ENCODE results near the gene STUM. TPM values are rescaled to one million over a fixed set of nuclear protein-coding genes. Genes with fewer than 3 reads are reported as not detected.
A peak's percentile ranks its signal among the peaks of the same experiment; 100 is the strongest.

The STUM gene
- total and polyA plus RNA-seq, 2 of the 8 experiments (the other 6 are each of a cell fraction or from before 2014, with no cell fraction given): 0.76 to 1.2 TPM

- Histone ChIP-seq H2BK15ac (ENCODE audit: low read length) (no peak overlapping the region), H3K23ac (ENCODE audit: insufficient read length) (no peak overlapping the region)
- WGBS, 2 experiments (ENCODE audit: extremely low coverage in 1 of 2, insufficient coverage in 1 of 2, insufficient read length in 1 of 2, insufficient replicate concordance in 2 of 2, low coverage in 1 of 2, low lambda C conversion rate in 2 of 2, missing lambda C conversion rate in 1 of 2): 87 to 100% methylated on average over 3 to 23 of the region's 23 CpGs
- no peak for TF ChIP-seq ATF3 (IDR thresholded peaks at IDR 0.05; ENCODE audit: insufficient read depth, low read depth, low read length)
- TF ChIP-seq RNF2 (IDR thresholded peaks at IDR 0.05; ENCODE audit: borderline replicate concordance, low read depth, low read length, missing control alignments, poor library complexity, severe bottlenecking): no peak
- TF ChIP-seq TAF7 (optimal IDR thresholded peaks at IDR 0.05; ENCODE audit: borderline replicate concordance, low read depth, low read length): no peak
- no peak for TF ChIP-seq KDM4A (IDR thresholded peaks at IDR 0.05; ENCODE audit: low read depth, low read length, severe bottlenecking)
- TF ChIP-seq CTBP2 (IDR thresholded peaks at IDR 0.05; ENCODE audit: borderline replicate concordance, insufficient read depth, insufficient read length, low read length): no peak
- TF ChIP-seq GABPA (IDR thresholded peaks at IDR 0.05; ENCODE audit: borderline replicate concordance, insufficient read depth, low read length): no peak
- TF ChIP-seq SIRT6 (IDR thresholded peaks at IDR 0.05; ENCODE audit: low read length): no peak
- TF ChIP-seq GTF2F1 (IDR thresholded peaks at IDR 0.05; ENCODE audit: borderline replicate concordance, low read depth, low read length): no peak
- TF ChIP-seq SIX5 (IDR thresholded peaks at IDR 0.05; ENCODE audit: low read depth, low read length): no peak
- no peak for TF ChIP-seq EP300 (IDR thresholded peaks at IDR 0.05; ENCODE audit: borderline replicate concordance in 1 of 2, low read depth in 2 of 2, low read length in 2 of 2)
- no peak for TF ChIP-seq TBP (IDR thresholded peaks at IDR 0.05; ENCODE audit: low read depth, low read length)
Measured at GRCh38 chr1:226640321-226641136, 92.0 kb downstream of the STUM start.

More at GRCh38 chr1:226640321-226641136, 92.0 kb downstream of the STUM start:
- H3K9ac ChIP-seq (replicated peaks in 1 of 4; ENCODE audit: extremely low read depth in 1 of 4, low read depth in 3 of 4, low read length in 3 of 4): no peak overlapping the region
- no peak for DNase-seq (ENCODE audit: low read depth in 1 of 2, low spot score in 2 of 2)
- no peaks in the 10 kb centered on the region for H3K36me3 ChIP-seq (ENCODE audit: control insufficient read depth in 2 of 4, insufficient read depth in 4 of 4, low read length in 3 of 4)
- H2BK5ac ChIP-seq (ENCODE audit: low read depth, low read length): no peak overlapping the region
- no peaks in the 10 kb centered on the region for H3K79me1 ChIP-seq (ENCODE audit: low read depth, low read length)
- H3K9me3 ChIP-seq (ENCODE audit: insufficient read depth in 2 of 2, low read depth in 1 of 2, low read length in 1 of 2): no peaks in the 10 kb centered on the region
- H4K91ac ChIP-seq (replicated peaks; ENCODE audit: insufficient read length, low read length): no peak overlapping the region
- H2AK5ac ChIP-seq (ENCODE audit: low read depth, low read length): no peak overlapping the region
- no peak overlapping the region for H3K4me2 ChIP-seq (ENCODE audit: insufficient read depth in 1 of 2, low read depth in 2 of 2, low read length in 2 of 2)
- peaks cover 0 to 8% (median 4%) of the 10 kb centered on the region in 4 experiments; a peak in 5 of 7 replicates for H3K4me1 ChIP-seq (replicated peaks in 1 of 4; ENCODE audit: control insufficient read depth in 3 of 4, insufficient read depth in 4 of 4, low read length in 3 of 4)
- H4K8ac ChIP-seq (ENCODE audit: extremely low read depth, insufficient read depth, low read length): 0 out of 2 replicates have a peak overlapping the region, but pooled peaks have one; percentile 4
- no peak for FAIRE-seq
- H3K79me2 ChIP-seq (ENCODE audit: control insufficient read depth in 1 of 2, insufficient read depth in 2 of 2, low read length in 2 of 2): no peaks in the 10 kb centered on the region
- H3K27ac ChIP-seq (ENCODE audit: low read depth, low read length): no peak overlapping the region
- no peak overlapping the region for H2BK12ac ChIP-seq (ENCODE audit: low read depth, low read length)
- no peak overlapping the region for H3K56ac ChIP-seq (replicated peaks; ENCODE audit: insufficient read length, low read depth, low read length)
- peaks cover 2% of the 10 kb centered on the region; the same call in 1 of the 2 replicates for H3K23me2 ChIP-seq (ENCODE audit: low read depth, low read length)
- POLR2A ChIA-PET (ENCODE audit: partially characterized antibody): no interaction called here
- no peak overlapping the region for H2AFZ ChIP-seq (ENCODE audit: low read length)
- CTCF ChIA-PET (ENCODE audit: partially characterized antibody): interaction anchor here (1.0 to 2.6 kb wide), 12 partner anchors 11 to 237 kb away, joined by 3 to 13 read pairs (median 3); partner anchors contain the start of gene STUM
- H2BK20ac ChIP-seq (ENCODE audit: low read length): no peak overlapping the region
- no peak overlapping the region for H2BK120ac ChIP-seq (replicated peaks; ENCODE audit: low read depth, low read length)
- H3K18ac ChIP-seq (ENCODE audit: extremely low read depth, low read length): no peak overlapping the region
- H3K4me3 ChIP-seq (ENCODE audit: extremely low read depth in 1 of 4, insufficient read depth in 2 of 4, low read depth in 3 of 4, low read length in 4 of 4): no peak overlapping the region
- H3K4ac ChIP-seq (replicated peaks; ENCODE audit: insufficient read length, low read depth, low read length): no peak overlapping the region
- H3K14ac ChIP-seq (ENCODE audit: insufficient read length): no peak overlapping the region
- H3K27me3 ChIP-seq (replicated peaks in 1 of 4; ENCODE audit: control insufficient read depth in 3 of 4, extremely low read depth in 1 of 4, insufficient read depth in 3 of 4, low read length in 3 of 4): no peaks in the 10 kb centered on the region; a peak in 1 of 7 replicates
- H4K20me1 ChIP-seq (replicated peaks in 1 of 2; ENCODE audit: control insufficient read depth in 1 of 2, insufficient read depth in 2 of 2, low read length in 2 of 2): no peaks in the 10 kb centered on the region
- no peak overlapping the region for H4K5ac ChIP-seq (ENCODE audit: insufficient read length, low read depth, low read length)

Measured in H1 (cell line).